IPS DF 6.9 (cell line): Measurements from ENCODE around the gene FAM184A.
"Not testable (repeated sequence)": the region's sequence is repeated elsewhere in the genome, so short reads cannot be mapped to it uniquely, and the experiment has no call there.

Experiments
- DNase-seq: peaks from one replicate; pipeline ENCODE4 v3.0.0-alpha.2; 2013; ENCODE audit warnings: low read depth, low spot score
- H3K27ac ChIP-seq: one replicate; pipeline ENCODE4 v1.5.1; 2013; ENCODE audit warnings: low read length, control low read depth
- H3K27me3 ChIP-seq: 2 replicates; pipeline ENCODE4 v1.6.1; 2013; ENCODE audit warnings: mild to moderate bottlenecking, low read length; ENCODE audit not compliant: control insufficient read depth, insufficient read depth
- H3K36me3 ChIP-seq: 2 replicates; pipeline ENCODE4 v1.6.1; 2013; ENCODE audit warnings: low read length; ENCODE audit not compliant: control insufficient read depth, insufficient read depth
- H3K4me1 ChIP-seq: 2 replicates; pipeline ENCODE4 v1.6.1; 2013; ENCODE audit warnings: low read length; ENCODE audit not compliant: control insufficient read depth, insufficient read depth
- H3K4me3 ChIP-seq: 2 replicates; pipeline ENCODE4 v1.5.1; 2013; ENCODE audit warnings: mild to moderate bottlenecking, low read length
- H3K9me3 ChIP-seq: 2 replicates; pipeline ENCODE4 v1.6.1; 2013; ENCODE audit warnings: low read length, inconsistent platforms; ENCODE audit not compliant: control insufficient read depth, insufficient read depth
- WGBS: extraction: QIAGEN DNeasy Blood & Tissue Kit; methylation state at CpG from one replicate; pipeline ENCODE4 v1.1.7; 2013; ENCODE audit warnings: mixed read lengths, missing lambda C conversion rate; ENCODE audit not compliant: insufficient read length, insufficient coverage; 5-methylcytosine and 5-hydroxymethylcytosine counted together

The FAM184A gene

GRCh38 chr6:119119062-119119461 is 40.6 kb upstream of the FAM184A start:
- H3K27me3 ChIP-seq, H3K36me3 ChIP-seq, H3K9me3 ChIP-seq, H3K4me3 ChIP-seq, H3K4me1 ChIP-seq, DNase-seq, H3K27ac ChIP-seq: not testable (repeated sequence)
- WGBS = no CpG with 5 or more reads among the region's 13 CpGs

- no peak overlapping the region for H3K27ac ChIP-seq
- H3K27me3 ChIP-seq = no peaks in the 10 kb centered on the region
- no peaks in the 10 kb centered on the region for H3K36me3 ChIP-seq
- no CpG with 5 or more reads among the region's 3 CpGs for WGBS
- no peak for DNase-seq
- no peaks in the 10 kb centered on the region for H3K9me3 ChIP-seq
- H3K4me3 ChIP-seq = no peak overlapping the region
- H3K4me1 ChIP-seq = no peaks in the 10 kb centered on the region
These were observed 38.3 kb upstream of the FAM184A start for GRCh38 chr6:119116712-119117281.

- DNase-seq = no peak
- WGBS = no CpG with 5 or more reads among the region's 1 CpG
These were observed 35.5 kb upstream of the FAM184A start for GRCh38 chr6:119113961-119114360.

GRCh38 chr6:119112812-119113530 is 34.5 kb upstream of the FAM184A start:
- Histone ChIP-seq H3K27me3 (no peaks in the 10 kb centered on the region), H3K36me3 (no peaks in the 10 kb centered on the region), H3K4me3 (no peak overlapping the region), H3K27ac (no peak overlapping the region), H3K9me3 (no peaks in the 10 kb centered on the region), H3K4me1 (no peaks in the 10 kb centered on the region)
- no peak for DNase-seq
- WGBS = no CpG with 5 or more reads among the region's 4 CpGs

More at GRCh38 chr6:119113961-119114360, 35.5 kb upstream of the FAM184A start:
- H3K27ac ChIP-seq = no peak overlapping the region
- H3K4me1 ChIP-seq = no peaks in the 10 kb centered on the region
- H3K27me3 ChIP-seq = no peaks in the 10 kb centered on the region
- no peak overlapping the region for H3K4me3 ChIP-seq
- H3K36me3 ChIP-seq = no peaks in the 10 kb centered on the region
- H3K9me3 ChIP-seq = no peaks in the 10 kb centered on the region

GRCh38 chr6:119110601-119111548 is 32.4 kb upstream of the FAM184A start:
- Histone ChIP-seq H3K27ac (no peak overlapping the region), H3K4me1 (no peaks in the 10 kb centered on the region), H3K4me3 (no peak overlapping the region), H3K9me3 (no peaks in the 10 kb centered on the region), H3K36me3 (no peaks in the 10 kb centered on the region), H3K27me3 (no peaks in the 10 kb centered on the region)
- DNase-seq = peak; percentile 37
- WGBS = no CpG with 5 or more reads among the region's 8 CpGs

GRCh38 chr6:119109654-119110325 is 31.3 kb upstream of the FAM184A start:
- no peak overlapping the region for H3K27ac ChIP-seq
- no peaks in the 10 kb centered on the region for H3K4me1 ChIP-seq
- no CpG with 5 or more reads among the region's 8 CpGs for WGBS
- no peaks in the 10 kb centered on the region for H3K36me3 ChIP-seq
- no peaks in the 10 kb centered on the region for H3K9me3 ChIP-seq
- H3K27me3 ChIP-seq = no peaks in the 10 kb centered on the region
- DNase-seq = no peak
- no peak overlapping the region for H3K4me3 ChIP-seq

GRCh38 chr6:119108076-119108475 is 29.6 kb upstream of the FAM184A start:
- no peaks in the 10 kb centered on the region for H3K27me3 ChIP-seq
- no peaks in the 10 kb centered on the region for H3K9me3 ChIP-seq
- no CpG with 5 or more reads among the region's 3 CpGs for WGBS
- H3K36me3 ChIP-seq = no peaks in the 10 kb centered on the region
- DNase-seq = no peak
- no peak overlapping the region for H3K27ac ChIP-seq
- no peak overlapping the region for H3K4me3 ChIP-seq
- H3K4me1 ChIP-seq = no peaks in the 10 kb centered on the region

- Histone ChIP-seq H3K36me3 (no peaks in the 10 kb centered on the region), H3K9me3 (no peaks in the 10 kb centered on the region), H3K4me3 (no peak overlapping the region), H3K27me3 (no peaks in the 10 kb centered on the region), H3K27ac (no peak overlapping the region), H3K4me1 (no peaks in the 10 kb centered on the region)
- no CpG with 5 or more reads among the region's 5 CpGs for WGBS
- DNase-seq = no peak
These were observed 26.8 kb upstream of the FAM184A start for GRCh38 chr6:119105282-119105681.

- Histone ChIP-seq H3K27ac (no peak overlapping the region), H3K4me1 (no peaks in the 10 kb centered on the region), H3K36me3 (no peaks in the 10 kb centered on the region), H3K4me3 (no peak overlapping the region), H3K9me3 (no peaks in the 10 kb centered on the region), H3K27me3 (no peaks in the 10 kb centered on the region)
- no CpG with 5 or more reads among the region's 2 CpGs for WGBS
- DNase-seq = no peak
These were observed 24.4 kb upstream of the FAM184A start for GRCh38 chr6:119102901-119103300.

GRCh38 chr6:119100115-119100514 is 21.7 kb upstream of the FAM184A start:
- Histone ChIP-seq H3K9me3 (no peaks in the 10 kb centered on the region), H3K4me1 (no peaks in the 10 kb centered on the region), H3K27me3 (no peaks in the 10 kb centered on the region), H3K36me3 (no peaks in the 10 kb centered on the region), H3K4me3 (no peak overlapping the region), H3K27ac (no peak overlapping the region)
- no peak for DNase-seq
- no CpG with 5 or more reads among the region's 1 CpG for WGBS
